ENCODE results near the gene CFAP74.
A peak's percentile ranks its signal among the peaks of the same experiment; 100 is the strongest.

CFAP74 gene, protein sequence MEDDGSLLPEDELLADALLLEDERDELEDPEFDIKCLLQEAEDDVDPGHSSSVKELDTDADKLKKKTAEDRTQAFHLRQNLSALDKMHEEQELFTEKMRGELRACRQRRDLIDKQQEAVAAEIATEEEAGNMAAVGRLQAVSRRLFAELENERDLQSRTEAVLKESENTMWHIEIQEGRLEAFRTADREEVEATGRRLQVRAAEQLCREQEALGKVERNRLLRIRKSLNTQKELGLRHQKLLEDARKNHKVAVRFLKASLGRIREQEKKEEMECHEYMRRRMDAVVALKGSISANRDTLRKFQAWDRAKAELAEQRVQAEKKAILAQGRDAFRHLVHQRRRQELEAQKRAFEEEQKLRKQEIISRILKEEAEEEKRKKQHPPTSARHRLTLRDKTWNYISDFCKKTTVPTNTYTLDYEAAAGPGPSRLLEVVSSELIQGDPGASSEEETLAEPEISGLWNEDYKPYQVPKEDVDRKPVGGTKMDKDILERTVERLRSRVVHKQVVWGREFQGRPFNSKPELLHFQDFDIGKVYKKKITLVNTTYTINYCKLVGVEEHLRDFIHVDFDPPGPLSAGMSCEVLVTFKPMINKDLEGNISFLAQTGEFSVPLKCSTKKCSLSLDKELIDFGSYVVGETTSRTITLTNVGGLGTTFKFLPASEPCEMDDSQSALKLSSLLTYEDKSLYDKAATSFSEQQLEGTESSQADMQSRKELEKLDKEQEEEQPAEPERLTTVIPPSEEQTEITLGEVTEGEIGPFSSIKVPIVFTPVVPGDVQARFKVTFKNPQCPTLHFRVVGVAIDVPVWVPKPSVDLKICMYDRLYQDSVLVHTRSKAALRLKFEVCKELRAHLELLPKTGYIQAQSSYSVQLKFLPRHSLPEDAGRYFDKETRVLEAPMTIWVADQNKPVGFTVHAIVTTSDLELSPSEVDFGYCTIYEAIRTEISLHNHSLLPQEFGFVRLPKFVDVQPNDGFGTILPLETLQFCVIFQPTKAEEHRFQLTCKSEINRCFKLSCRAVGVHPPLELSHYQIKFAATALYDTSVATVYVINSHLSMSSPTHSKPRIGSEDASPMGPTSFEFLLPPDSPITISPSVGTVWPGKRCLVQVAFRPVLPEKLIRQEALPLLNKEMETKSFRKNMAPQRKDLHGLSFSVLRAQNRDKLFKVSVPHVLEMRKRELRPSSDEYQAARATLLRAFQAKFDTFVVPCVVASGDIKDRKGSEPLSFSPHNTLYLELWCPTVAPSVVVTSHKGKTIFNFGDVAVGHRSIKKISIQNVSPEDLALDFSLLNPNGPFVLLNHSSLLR (N-terminal part only)

DNA sequence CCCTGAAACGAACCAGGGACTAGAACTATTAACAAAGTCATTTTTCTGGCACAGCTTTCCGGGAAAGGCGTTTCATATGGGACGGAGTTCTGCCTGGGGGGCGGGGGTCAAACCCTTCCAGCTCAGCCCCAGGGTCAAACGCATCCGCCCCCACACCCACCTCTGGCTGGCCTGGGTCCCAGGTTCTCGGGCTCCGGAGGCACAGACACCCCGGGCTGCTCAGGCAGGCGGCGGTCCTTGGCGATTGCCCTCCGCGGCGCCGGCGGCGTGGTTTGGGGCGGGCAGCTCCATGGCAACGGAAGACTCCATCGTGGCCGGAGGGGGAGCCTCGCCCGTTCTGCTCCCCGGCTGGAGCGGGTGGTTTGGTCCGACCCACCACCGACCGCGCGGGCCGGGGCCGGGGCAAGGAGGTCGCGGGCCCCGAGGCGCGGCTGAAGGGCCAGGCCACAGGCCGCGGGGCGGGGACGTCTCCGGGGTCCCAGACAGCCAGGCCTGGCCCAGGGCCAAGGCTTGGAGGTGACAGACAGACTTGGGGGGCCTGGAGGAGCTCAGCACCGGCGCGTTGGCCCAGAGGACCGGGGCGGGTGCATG lies at the start of gene CFAP74:
TSS of gene CFAP74 (minus strand) at position 246 of the 591 bp plus-strand sequence. CDS start 12,830 bp downstream, outside the sequence.
- DNase-seq: peak; percentile 63

DNA sequence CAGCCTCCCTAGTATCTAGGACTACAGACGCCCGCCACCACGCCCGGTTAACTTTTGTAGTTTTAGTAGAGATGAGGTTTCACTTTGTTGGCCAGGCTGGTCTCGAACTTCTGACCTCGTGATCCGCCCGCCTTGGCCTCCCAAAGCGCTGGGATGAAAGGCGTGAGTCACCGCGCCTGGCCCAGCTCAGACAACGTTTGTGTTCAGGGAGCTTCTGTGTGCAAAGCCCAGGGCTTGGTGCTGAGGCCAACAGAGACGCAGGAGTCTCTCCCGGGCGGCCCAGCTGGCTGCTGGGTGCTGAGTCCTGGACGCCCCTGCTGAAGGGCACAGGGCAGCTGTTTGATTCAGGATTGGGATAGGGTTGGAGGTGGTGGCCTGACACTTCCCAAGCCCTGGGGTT lies 49.6 kb upstream of the CFAP74 start:
- DNase-seq: no peak

DNA sequence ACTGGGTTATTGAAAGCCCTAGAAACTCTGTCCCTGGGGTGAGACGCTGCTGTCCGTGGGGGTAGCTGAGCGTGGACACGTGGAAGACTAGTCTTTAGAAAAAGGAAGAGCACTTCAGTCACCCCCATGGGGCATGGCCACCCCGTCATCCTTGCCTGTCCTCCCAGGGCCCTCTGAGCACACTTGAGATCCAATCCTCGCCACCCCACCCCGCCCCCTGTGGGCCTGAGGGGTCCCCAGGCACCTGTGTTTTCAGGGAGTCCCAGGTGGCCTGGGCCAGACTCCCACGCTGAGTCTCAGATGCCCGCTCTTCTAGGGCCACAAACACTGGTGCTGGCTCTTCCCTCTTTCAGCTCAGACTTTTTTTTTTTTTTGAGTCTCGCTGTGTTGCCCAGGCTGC lies 49.2 kb upstream of the CFAP74 start:
- no peak for DNase-seq

DNA sequence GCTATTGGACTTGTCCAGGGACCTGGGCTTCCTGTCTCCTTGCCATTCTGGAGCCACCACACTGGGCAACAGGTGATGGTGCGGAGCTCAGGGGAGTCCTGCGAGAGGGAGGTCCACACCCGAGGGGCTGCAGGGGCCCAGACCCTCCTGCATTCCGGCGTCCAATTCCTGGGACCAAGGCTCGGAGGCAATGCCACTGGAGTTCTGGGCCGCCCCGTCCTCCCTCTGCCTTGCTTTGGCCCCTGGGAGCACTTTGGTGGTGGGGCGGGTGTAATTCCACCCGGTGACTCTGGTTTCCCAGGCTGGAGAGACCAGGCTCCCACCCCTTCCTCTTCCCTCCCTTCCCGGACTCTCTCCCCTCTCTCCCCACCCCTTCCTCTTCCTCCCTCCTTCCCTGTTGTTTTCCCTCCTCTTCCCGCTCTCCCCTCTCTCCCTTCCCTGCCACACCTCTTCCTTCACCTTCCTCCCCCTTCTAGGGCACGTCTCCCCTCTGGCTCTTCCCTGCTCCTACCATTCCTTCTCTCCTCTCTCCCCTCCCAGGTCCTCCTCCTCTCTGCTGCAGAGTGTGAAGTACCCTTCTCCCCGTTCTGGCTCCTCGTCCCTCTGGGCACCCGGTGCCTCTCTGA lies 48.6 kb upstream of the CFAP74 start:
- DNase-seq: no peak

DNA sequence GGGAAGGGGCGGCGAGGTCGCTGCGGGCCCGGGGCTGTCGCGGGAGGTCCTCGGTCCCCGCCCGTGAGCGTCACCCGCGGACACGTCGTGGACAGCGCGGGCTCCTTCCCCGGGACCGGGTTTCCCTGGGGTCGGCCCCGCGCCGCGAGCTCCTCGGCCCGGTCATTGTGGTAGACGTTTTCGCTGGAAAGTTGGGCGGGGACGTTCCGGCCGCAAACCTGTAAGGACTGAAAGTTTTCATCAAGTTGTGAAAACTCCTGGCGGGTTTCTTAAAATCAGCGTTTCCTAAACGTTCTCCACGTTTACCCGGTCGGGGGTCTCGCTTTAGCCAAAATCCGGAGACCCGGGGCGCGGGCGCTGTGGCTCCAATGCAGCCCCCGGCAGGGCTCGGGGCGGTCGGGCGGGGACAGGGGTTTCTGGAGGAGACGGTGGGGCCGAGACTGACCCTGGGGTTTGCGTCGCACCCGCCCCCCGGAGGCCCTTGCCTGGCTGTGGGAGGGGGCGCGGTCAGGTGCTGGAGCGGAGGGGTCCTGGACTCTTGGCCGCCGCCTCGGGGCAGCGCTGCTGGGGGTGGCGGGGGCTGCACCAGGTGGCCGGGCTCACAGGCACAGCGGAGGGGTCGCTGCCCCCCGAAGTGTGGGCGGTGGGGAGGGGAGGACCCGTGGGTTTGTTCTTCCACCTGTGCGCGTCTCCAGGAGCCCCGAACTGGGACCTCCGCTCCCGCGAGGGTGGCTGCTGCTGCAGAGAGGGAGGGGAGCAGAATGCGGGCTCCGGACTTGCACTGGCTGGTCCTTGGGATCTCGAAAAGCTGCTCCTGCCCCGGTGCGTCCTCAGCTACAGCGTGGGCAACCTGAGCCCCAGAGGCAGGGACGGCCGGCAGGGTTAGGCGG lies 47.5 kb upstream of the CFAP74 start:
- no peak for DNase-seq

DNA sequence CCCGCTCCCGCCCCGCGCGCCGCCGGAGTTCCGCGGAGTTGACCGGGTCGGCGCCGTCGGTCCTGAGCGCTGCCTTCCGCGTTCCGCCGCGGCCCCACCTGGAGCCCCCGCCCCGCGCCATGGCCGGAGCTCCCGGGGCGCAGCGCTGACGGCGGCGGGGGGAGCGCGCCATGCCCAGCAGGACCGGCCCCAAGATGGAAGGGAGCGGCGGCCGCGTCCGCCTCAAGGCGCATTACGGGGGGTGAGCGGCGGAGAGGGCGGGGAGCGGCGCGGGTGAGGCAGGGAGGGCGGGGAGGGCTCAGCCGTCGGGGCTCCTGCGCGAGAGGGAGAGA lies 46.8 kb upstream of the CFAP74 start:
- no peak for DNase-seq

DNA sequence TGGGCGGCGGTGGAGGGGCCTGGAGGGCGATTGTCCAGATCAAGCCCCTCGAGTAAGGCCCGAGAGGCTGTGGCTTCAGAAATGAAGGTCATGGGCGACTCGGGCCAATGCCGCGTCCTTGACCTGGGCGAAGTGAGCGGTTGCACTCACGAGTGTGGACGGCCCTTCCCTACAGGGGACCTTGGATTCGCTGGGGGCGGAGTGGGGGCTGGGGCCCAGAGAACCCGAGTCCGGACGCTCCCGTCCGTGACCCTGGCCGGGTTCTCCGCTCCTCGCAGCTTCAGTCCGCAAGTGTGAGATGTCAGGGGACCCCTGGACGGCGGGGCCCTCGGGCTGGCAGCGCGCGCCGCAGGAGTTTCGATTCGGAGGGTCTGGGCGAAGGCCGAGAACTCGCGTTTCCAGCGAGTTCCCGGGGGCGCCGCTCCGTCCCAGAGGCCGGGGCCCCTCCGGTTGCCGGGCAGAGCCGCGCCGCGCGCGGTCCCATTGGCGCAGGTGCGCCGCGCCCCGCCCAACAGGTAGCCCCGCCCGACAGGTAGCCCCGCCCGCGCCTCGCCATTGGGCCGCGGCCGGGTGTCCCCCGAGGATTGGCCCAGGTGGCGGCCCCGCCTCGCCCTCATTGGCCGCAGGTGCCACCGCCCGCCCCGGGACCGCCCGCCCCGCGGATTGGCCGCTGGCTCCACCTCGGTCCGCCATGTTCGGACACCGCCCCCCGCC lies 46.3 kb upstream of the CFAP74 start, which contains the start of gene PRKCZ:
TSS of gene PRKCZ (plus strand) at position 694 of the 714 bp plus-strand sequence. CDS start 220 bp downstream, outside the sequence.
- DNase-seq: peak; percentile 66

DNA sequence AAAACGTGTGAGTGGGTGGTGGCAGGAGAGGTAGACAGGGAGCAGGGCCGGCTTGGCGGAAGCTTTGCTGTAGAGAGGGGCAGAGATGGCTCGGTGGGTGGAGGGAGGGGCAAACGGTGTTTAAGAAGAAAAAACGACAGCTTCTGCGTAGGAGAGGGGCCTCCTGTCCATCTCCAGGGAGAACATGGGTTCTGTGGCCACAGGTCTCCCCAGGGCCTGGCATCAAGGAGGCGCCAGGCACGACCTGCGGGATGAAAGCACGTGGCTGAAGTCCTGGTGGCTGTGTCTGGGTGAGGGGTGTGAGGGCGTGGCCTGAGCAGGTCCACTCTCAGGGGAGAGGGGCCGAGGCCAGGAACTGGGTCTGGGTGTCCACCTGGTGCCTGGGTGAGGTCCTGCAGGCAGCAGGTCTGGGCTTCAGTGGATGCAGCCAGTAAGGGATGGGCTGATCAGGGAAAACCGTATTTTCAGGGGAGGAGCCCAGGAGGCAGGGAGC lies 45.7 kb upstream of the CFAP74 start:
- DNase-seq: no peak

DNA sequence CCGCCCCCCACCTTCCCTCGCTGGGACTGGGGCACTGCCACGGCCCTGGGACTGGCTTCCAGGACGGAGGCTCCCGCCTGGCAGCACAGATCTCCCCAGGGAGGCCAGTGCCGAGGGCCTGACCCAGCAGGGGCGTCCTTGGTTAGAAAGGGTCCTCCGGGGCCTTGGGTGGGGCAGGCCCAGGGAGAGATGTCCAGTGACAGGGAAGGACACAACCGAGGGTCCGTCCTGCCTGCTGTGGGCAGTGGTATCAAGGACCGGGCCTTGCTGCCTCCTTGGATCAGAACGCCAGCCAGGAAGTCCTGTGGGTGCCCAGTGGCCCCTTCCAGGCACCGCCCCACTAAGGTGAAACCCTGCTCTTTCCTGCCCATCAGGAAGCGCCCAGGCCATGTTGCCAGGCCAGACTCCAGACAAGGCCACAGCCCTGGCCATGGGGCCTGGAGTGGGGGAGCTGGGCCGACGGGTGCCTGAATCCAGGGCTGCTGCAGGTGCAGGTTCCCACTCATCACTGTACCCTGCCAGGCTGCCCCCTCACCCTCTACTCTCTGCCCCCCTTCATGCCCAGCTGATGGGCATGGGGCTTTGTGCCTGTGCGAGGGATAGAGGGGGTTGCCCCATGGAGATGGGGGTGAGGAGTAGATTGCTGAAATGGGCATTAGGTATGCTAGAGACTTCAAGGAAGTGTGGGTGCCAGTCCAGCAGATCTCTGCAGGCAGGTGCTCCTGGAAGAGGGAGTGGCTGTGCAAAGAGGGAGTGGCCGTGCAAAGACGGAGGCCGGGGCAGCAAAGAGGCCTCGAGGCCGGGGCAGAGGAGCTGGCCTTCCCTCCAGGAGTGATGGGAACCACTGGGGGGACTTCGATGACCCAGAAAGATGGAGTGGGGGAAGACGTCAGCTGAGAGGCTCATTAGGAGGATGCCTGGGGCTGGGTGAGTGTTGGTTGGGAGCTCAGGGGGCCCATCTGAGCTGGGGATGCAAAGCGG lies 44.5 kb upstream of the CFAP74 start:
- DNase-seq: no peak

DNA sequence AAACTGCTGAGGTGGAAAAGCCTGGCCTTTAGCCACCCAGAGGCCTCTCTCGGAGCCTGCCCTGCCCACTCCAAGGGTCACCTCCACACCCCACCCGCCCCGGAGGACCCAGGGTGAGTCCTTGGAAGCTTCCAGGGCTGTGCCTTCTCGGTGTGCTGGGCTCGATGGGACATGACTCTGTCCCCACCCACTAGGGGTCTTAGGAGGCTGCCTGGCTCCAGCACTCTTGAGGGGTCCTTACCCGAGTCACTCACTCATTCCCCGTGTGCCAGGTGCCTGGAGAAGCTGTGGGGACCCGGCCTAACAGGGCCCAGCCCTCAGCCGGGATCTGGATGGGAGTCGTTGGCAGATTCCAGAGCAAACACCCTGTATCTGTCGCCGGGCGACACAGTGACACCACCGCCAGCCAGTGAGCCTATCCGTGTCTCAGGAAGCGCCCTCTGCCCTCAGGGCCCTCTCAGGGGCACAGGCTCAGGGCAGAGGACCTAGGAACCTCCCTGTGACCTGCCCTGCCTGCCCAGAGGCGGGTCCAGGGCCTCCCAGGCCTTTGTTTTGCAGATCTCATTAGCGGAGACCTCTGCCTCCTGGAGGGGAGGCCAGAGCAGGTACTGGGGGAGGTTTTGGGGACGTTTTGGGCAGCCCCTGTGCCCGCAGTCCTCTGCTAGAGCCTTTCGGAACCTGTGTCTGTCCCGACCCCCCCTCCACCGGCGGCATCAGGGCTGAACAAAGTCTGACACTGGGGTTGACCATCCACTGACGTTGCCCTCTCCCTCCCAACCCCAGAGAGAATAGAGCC lies 43.6 kb upstream of the CFAP74 start:
- DNase-seq: no peak

DNA sequence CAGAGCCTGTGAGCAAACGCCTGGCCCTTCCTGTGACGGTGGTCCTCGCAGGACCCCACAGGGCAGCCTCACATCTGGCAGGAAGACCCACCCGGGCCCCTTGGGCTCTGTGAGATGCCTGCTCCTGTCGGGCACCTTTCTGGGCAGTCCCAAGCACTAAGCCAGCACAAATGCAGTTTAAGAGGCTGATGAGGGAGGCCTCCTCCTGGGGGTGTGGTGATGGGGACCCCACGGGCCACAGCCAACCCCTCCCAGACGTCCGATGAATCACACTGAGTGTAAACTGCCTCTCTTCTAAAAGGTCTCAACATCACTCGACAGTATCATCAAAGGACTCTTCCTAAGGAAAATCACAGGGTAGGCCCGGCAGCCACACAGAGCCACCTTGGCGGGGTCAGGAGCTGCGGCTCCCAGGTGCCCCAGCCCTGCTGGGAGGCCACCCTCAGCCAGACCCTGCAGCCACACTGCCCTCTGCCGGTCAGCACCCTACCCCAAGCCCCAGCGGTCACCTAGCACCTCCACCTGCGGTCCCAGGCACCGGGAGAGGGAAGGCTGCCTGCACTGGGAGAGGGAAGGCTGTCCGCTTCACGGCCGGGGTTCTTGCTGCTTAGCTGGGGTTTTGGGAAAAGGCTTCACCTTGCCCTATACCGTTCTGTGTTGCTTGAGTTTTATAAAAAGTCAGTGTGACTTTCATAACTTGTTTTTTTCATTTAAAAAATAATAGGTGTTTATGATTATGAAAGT lies 42.8 kb upstream of the CFAP74 start:
- DNase-seq: no peak

DNA sequence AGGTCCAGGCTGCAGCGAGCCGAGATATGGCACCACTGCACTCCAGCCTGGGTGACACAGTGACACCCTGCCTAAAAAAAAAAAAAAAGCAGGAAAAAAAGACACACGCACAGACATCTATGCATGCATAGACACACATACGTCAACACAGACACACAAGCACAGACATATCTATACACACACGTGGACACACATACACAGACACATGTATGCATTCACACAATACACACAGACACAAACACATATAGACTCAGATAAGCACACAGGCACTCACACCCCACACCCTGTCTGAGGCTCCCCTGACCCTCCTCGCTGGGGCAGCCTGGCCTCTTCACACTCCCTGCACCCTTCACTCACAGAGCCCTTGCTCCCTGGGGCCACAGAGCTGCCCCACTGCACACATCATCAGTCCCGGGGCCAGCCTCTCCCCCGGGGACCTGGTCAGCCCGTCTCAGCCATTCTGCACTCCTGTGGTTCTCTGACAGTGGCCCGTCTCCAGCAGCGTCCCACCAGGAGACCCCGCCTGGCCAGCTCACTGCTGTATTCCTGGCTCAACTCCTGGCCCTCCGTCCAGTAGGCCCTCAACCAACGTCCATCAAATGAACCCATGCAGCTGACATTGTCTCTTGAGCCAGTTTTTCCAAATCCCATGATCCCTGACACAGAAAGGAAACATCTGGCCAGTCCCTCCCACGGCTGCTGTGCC lies 42.0 kb upstream of the CFAP74 start:
- peak; percentile 59 for DNase-seq

DNA sequence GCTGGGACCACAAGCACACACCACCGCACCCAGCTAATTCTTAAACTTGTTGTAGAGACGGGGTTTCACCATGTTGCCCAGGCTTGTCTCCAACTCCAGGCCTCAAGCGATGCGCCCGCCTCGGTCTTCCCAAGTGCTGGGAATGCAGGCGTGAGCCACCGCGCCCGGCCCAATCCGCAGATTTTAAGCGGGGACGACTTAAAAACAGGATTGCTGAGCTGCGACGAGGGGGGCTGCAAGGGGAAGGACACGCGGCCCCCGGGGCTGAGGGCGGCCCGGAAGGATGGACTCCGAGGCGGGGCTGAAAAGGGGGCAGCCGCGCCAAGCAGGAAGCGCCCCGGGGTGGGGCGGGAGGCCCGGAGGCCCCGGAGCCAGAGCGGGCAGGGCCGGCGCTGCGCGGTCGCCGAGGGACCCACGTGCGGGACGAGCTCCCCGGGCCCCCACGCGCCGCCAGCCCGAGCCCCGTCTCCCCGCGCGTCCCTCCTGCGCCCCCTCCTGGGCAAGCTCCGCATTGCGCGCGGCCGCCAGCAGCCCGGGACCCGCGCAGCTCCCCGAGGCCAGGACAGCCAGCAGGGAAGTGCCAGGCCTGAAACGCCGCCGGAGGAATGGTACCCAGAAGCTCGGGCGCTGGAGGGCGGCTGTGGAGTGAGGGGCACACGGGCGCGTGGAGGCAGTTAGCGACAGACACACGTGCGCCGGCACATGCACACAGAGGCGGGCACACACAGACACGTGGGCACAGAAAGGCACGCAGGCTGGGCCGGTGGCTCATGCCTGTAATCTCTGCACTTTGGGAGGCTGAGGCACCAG lies 41.1 kb upstream of the CFAP74 start:
- peak; percentile 82 for DNase-seq

DNA sequence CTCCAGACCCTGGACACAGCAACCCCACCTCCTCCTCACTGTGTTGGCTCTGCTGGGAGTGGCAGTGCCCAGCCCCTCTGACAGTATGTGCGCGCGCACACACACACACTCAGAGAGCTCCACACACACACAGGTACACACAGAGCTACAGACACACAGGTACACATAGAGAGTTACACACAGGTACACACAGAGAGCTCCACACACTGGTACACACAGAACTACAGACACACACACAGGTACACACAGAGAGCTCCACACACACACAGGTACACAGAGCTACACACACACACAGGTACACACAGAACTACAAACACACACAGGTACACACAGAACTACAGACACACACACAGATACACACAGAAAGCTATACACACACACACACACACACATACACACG lies 40.3 kb upstream of the CFAP74 start:
- no peak for DNase-seq
